Central memory CD8-positive, alpha-beta T cell (primary cell): ENCODE data around the gene TPX2.

ENCODE experiments used
- ATAC-seq: fragments of 150-1000 bp; cut with Tn5 transposase; replicated peaks from 2 replicates; pipeline ENCODE4 v1.10.0; 2022; ENCODE audit warnings: mild to moderate bottlenecking, moderate FRiP score, moderate number of reproducible peaks; ENCODE audit not compliant: poor library complexity, severe bottlenecking; ENCODE audit errors: extremely low read depth
- DNase-seq, 2 donors: peaks; one replicate each; pipeline ENCODE4 v3.0.0; 2021; ENCODE audit warnings: low spot score in 2 of 2
- H3K27ac Mint-ChIP-seq: one replicate; pipeline ENCODE4 v1.8.0; 2022; ENCODE audit warnings: low read depth, mild to moderate bottlenecking, moderate library complexity, mixed read lengths
- H3K27me3 Mint-ChIP-seq: one replicate; pipeline ENCODE4 v1.8.0; 2022; ENCODE audit warnings: mixed read lengths
- H3K36me3 Mint-ChIP-seq: one replicate; pipeline ENCODE4 v1.8.0; 2022; ENCODE audit warnings: mild to moderate bottlenecking, moderate library complexity, mixed read lengths; ENCODE audit not compliant: insufficient read depth
- H3K4me1 Mint-ChIP-seq: one replicate; pipeline ENCODE4 v1.8.0; 2022; ENCODE audit warnings: mixed read lengths
- H3K4me3 Mint-ChIP-seq: one replicate; pipeline ENCODE4 v1.8.0; 2022; ENCODE audit warnings: mild to moderate bottlenecking, moderate library complexity, mixed read lengths
- H3K9me3 Mint-ChIP-seq: one replicate; pipeline ENCODE4 v1.8.0; 2022; ENCODE audit warnings: mixed read lengths

TPX2 gene

DNA sequence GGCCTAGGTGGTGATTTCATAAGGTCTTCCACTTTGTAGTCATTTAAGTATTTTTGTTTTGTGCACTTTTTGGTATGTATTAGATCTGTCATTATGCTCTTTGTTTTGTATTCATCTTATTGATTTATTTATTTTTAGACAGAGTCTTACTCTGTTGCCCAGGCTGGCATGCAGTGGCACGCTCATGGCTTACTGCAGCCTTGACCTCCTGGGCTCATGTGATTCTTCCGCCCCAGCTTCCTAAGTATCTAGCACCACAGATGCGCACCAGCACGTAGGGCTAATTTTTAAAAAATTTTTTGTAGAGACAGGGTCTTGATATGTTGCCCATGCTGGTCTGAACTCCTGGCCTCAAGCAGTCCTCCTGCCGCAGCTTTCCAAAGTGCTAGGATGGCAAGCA lies 30.6 kb downstream of the TPX2 start:
- Mint-ChIP-seq H3K27ac (peak overlapping the region; percentile 71), H3K27me3 (no peaks in the 10 kb centered on the region), H3K9me3 (no peaks in the 10 kb centered on the region), H3K36me3 (peaks cover 8% of the 10 kb centered on the region), H3K4me1 (peaks cover 8% of the 10 kb centered on the region), H3K4me3 (no peak overlapping the region)
- ATAC-seq = no peak
- DNase-seq = no peak

DNA sequence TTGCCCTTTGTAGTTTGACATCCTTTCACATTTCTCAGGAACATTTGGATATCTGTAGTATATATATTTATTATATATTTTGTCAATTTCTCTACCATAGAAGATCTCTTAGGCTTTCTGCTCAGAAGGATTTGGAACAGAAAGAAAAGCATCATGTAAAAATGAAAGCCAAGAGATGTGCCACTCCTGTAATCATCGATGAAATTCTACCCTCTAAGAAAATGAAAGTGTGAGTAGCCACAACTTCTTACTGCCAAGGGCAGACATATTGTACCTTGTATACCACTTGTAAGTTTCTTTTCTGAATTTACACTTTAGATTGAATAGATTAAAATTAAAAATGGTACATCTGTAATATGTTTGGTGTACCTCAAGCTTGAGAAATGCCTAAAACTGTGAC lies 31.2 kb downstream of the TPX2 start:
- no peak for DNase-seq
- H3K36me3 Mint-ChIP-seq = peaks cover 8% of the 10 kb centered on the region
- H3K27me3 Mint-ChIP-seq = no peaks in the 10 kb centered on the region
- no peaks in the 10 kb centered on the region for H3K9me3 Mint-ChIP-seq
- H3K27ac Mint-ChIP-seq = peak overlapping the region; percentile 71
- ATAC-seq = peak; percentile 64
- H3K4me3 Mint-ChIP-seq = peak overlapping the region; percentile 31
- H3K4me1 Mint-ChIP-seq = peaks cover 8% of the 10 kb centered on the region

DNA sequence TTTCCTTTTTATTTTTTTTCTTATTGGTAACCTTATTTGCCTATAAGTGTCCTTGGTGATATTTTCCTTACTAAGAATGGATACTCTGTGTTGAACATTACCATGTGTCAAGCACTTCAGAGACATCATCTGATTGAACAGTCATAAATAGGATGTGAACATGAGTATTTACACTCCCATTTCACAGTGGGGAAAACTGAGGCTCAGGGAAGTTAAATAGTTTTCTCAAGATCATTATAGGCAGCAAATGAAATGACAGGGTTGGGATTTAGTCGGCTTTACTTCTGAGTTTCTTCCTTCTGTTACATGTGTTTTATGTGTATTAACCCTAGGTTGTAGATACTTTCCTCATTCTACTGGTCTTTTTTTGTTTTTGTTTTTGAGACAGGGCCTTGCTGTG lies 35.3 kb downstream of the TPX2 start:
- no peaks in the 10 kb centered on the region for H3K9me3 Mint-ChIP-seq
- no peak for ATAC-seq

DNA sequence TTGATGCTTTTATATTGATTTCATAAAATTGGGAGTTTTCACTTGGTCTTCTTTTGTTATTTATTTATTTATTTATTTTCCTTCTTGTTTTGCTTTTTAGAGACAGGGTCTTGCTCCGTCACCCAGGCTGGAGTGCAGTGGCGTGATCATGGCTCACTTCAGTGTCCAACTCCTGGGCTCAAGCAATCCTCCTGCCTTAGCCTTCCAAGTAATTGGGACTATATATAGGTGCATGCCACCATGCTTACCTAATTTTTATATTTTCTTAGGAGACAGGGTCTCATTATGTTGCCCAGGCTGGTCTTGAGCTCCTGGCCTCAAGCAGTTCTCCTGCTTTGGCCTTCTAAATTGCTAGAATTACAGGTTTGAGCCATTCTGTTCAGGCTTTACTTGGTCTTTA lies 41.7 kb downstream of the TPX2 start:
- Mint-ChIP-seq H3K27me3 (no peaks in the 10 kb centered on the region), H3K4me3 (no peak overlapping the region), H3K4me1 (no peaks in the 10 kb centered on the region), H3K9me3 (no peaks in the 10 kb centered on the region), H3K27ac (no peak overlapping the region), H3K36me3 (peaks cover 5% of the 10 kb centered on the region)
- ATAC-seq = no peak
- no peak for DNase-seq

More for the DNA sequence above, 35.3 kb downstream of the TPX2 start:
- no peak overlapping the region for H3K27ac Mint-ChIP-seq
- no peak overlapping the region for H3K4me3 Mint-ChIP-seq
- peaks cover 6% of the 10 kb centered on the region for H3K36me3 Mint-ChIP-seq
- H3K27me3 Mint-ChIP-seq = no peaks in the 10 kb centered on the region
- no peak for DNase-seq
- H3K4me1 Mint-ChIP-seq = peaks cover 8% of the 10 kb centered on the region

DNA sequence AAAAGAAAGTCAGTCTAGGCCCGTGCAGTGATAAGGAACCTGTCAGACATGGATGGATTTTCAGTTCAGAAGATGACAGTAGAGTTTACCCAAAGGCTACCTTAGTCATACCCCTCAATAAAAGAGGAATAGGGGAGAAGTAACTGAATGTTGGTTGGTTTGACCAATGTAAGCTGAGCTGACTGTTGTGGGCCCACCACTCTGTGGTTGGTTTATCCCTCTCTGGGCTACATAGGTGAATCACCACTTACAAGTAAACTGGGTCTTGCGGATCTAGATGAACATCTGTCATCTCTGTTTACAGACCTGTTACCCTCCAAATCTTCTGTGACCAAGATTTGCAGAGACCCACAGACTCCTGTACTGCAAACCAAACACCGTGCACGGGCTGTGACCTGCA lies 42.9 kb downstream of the TPX2 start:
- no peaks in the 10 kb centered on the region for H3K27me3 Mint-ChIP-seq

DNA sequence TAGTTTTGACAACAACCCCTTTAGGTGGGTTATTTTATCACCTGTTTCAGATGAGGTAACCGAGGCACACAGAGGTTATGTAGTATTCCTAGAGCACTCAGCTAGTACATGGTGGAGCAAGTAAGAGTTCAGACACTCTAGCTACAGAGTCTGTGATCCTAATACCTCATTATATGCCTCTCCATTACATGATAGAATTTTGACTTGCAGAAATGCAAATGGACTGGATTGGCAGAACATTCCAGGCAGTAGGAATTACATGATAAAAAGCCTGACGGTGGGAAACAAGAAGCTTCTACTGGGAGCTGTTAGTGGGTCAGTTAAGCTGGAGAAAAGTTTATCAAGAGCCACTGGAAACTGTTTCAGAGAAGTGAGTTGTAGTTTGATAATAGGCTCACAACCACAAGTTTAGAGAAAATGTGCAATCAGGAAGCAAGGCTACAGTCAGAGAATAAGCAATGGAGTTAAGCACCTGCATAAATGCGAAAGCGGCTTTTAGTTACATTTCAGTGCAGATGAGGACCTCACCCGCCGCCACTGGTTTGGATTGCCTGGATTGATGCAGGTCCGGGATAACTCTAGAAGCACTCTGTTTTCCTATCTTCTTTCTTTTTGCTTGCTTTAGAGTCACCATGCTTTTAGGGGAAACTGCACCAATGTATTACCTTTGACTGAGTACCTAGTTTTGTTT lies 45.4 kb downstream of the TPX2 start:
- Mint-ChIP-seq H3K9me3 (no peaks in the 10 kb centered on the region), H3K36me3 (peaks cover 3% of the 10 kb centered on the region), H3K27me3 (no peaks in the 10 kb centered on the region), H3K4me1 (no peaks in the 10 kb centered on the region), H3K27ac (no peak overlapping the region), H3K4me3 (no peak overlapping the region)
- ATAC-seq = no peak
- DNase-seq = no peak

More for the DNA sequence above, 42.9 kb downstream of the TPX2 start:
- H3K9me3 Mint-ChIP-seq = no peaks in the 10 kb centered on the region
- no peaks in the 10 kb centered on the region for H3K4me1 Mint-ChIP-seq
- no peak overlapping the region for H3K4me3 Mint-ChIP-seq
- no peak for DNase-seq
- H3K27ac Mint-ChIP-seq = no peak overlapping the region
- H3K36me3 Mint-ChIP-seq = peaks cover 4% of the 10 kb centered on the region
- ATAC-seq = no peak

DNA sequence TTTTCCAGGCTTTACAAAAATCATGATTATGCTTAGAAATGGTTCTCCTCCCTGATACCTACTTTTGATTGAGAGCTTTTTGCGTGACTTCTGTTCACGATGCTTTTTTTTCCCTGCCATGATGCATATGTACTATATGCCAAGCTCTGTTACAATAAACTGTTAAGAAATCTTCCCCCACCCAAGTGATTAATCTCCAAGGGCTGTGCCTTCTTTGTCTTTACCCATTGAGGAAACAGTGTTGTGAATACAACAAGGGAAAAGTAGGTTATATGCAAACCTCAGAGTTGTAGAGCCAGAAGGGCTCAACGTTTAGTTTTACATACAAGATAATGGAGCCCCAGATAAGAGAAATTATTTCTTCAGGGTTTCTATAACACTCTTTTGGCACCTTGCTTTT lies 46.0 kb downstream of the TPX2 start:
- Mint-ChIP-seq H3K4me3 (no peak overlapping the region), H3K4me1 (no peaks in the 10 kb centered on the region), H3K9me3 (no peaks in the 10 kb centered on the region), H3K27me3 (no peaks in the 10 kb centered on the region), H3K36me3 (peaks cover 2% of the 10 kb centered on the region), H3K27ac (no peak overlapping the region)
- ATAC-seq = no peak
- DNase-seq = no peak

DNA sequence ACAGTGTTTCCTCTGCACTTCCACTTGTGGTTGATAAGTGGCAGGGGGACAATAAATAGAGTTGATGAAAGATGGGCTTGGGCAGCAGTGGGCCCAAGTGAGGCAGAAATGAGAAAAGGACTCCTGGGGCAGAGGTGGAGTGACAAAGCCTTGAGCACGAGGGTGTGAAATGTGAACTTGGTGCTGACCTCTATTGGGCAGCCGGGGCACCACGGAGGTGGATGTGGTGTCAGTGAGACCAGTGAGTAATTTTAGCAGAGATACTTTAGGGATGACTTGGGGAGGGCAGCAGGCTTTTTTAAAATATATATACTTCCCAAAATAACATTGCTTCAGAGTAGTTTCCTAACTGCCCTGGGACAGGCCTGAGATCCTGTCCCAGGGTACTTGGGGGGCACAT lies 49.5 kb downstream of the TPX2 start:
- Mint-ChIP-seq H3K4me3 (no peak overlapping the region), H3K36me3 (peaks cover 2% of the 10 kb centered on the region), H3K9me3 (no peaks in the 10 kb centered on the region), H3K27ac (no peak overlapping the region), H3K27me3 (no peaks in the 10 kb centered on the region), H3K4me1 (no peaks in the 10 kb centered on the region)
- DNase-seq (no peak), ATAC-seq (no peak)

DNA sequence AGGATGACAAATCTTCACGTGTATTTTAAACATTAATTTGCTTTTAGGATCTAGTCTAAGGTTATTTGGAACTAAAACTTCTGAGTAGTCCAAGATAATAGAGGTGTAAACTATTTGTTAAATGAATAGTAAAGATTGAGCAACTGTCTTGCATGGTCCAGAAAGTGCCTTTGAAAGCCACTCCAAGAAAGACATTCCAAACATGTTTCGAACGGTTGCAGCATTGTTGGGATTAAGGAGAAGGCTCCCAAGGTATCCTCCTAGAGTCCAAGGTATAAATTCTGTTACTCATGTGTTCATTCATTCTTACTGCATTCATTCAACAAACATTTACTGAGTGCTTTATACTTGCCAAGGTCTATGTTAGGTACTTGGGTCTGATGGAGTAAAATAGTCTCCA lies 51.3 kb downstream of the TPX2 start:
- H3K4me1 Mint-ChIP-seq = no peaks in the 10 kb centered on the region
- no peak for ATAC-seq
- H3K27ac Mint-ChIP-seq = no peak overlapping the region
- DNase-seq = no peak
- H3K4me3 Mint-ChIP-seq = no peak overlapping the region
- H3K36me3 Mint-ChIP-seq = peaks cover 3% of the 10 kb centered on the region
- no peaks in the 10 kb centered on the region for H3K27me3 Mint-ChIP-seq
- no peaks in the 10 kb centered on the region for H3K9me3 Mint-ChIP-seq

DNA sequence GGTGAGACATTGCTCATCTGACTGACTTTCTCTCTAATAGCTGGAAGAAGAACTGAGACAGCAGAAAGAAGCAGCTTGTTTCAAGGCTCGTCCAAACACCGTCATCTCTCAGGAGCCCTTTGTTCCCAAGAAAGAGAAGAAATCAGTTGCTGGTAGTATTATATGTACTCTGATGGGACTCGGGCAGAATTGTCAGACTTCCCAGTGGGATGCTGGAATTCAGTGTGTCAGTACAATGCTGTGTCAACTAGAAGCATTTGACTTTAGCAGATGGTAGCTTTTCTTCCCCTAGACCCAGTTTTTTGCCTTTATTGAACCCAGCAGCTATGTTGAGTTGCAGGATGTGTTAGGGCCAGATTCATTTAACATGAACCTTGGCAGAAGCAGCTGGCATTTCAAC lies 58.3 kb downstream of the TPX2 start:
- Mint-ChIP-seq H3K27ac (no peak overlapping the region), H3K27me3 (no peaks in the 10 kb centered on the region), H3K36me3 (peaks cover 4% of the 10 kb centered on the region), H3K4me3 (no peak overlapping the region), H3K4me1 (no peaks in the 10 kb centered on the region), H3K9me3 (no peaks in the 10 kb centered on the region)
- ATAC-seq (no peak), DNase-seq (no peak)

DNA sequence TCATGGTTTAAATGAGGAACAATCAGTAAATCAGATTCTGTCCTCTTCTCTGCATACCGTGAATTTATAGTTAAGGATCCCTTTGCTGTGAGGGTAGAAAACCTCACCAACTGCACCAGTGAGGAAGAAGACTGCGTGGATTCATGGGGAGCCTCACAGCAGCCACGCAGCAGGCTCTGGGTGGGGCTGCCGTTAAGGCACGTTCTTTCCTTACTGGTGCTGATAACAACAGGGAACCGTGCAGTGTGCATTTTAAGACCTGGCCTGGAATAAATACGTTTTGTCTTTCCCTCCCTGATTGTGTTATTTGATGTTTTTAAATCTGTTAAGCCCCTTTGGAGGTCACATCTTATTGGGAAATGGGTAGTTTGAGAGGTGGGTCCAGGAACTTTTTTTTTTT lies 62.4 kb downstream of the TPX2 start:
- H3K36me3 Mint-ChIP-seq = peaks cover 4% of the 10 kb centered on the region
- peaks cover 11% of the 10 kb centered on the region for H3K4me1 Mint-ChIP-seq
- H3K27ac Mint-ChIP-seq = no peak overlapping the region
- H3K4me3 Mint-ChIP-seq = no peak overlapping the region
- no peaks in the 10 kb centered on the region for H3K9me3 Mint-ChIP-seq
- no peak for DNase-seq
- no peaks in the 10 kb centered on the region for H3K27me3 Mint-ChIP-seq
- ATAC-seq = no peak

DNA sequence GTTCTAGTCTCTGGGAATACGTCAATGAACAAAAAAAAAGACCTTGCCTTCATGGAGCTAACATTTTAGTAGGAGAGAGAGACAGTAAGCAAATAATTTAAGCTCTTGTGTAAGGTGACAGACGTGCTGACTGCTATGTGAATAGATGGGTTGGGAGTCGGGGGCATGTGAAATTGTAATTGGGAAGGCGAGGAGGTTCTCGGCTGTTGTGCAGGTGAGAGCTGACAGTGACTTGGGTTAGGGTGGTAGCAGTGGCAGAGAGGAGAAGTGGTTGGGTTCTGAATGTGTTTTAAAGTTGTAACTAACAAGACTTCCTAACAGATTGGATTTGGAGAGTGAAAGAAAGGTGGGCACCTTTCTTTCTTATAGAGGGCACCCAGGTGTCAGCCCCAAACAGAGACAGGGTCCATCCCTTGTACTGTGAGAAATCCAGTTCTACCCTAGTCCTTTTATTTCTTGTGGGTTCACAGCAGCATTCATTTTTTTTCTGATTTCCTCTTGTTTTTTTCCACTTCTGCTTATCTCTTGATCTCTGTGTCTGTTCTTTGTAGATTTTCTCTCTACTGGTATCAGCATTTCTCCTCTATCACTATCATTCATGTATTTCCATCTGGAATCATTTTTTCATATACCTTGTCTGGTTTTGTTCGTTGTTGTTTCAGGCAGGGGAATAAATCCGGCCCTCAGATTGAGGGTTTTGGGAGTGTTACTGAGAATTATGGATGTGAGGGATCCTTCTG lies 64.6 kb downstream of the TPX2 start:
- H3K4me3 Mint-ChIP-seq = no peak overlapping the region
- H3K9me3 Mint-ChIP-seq = no peaks in the 10 kb centered on the region
- peaks cover 4% of the 10 kb centered on the region for H3K36me3 Mint-ChIP-seq
- H3K27me3 Mint-ChIP-seq = no peaks in the 10 kb centered on the region
- H3K4me1 Mint-ChIP-seq = peaks cover 11% of the 10 kb centered on the region
- peak overlapping the region; percentile 20 for H3K27ac Mint-ChIP-seq
- ATAC-seq (no peak), DNase-seq (no peak)

DNA sequence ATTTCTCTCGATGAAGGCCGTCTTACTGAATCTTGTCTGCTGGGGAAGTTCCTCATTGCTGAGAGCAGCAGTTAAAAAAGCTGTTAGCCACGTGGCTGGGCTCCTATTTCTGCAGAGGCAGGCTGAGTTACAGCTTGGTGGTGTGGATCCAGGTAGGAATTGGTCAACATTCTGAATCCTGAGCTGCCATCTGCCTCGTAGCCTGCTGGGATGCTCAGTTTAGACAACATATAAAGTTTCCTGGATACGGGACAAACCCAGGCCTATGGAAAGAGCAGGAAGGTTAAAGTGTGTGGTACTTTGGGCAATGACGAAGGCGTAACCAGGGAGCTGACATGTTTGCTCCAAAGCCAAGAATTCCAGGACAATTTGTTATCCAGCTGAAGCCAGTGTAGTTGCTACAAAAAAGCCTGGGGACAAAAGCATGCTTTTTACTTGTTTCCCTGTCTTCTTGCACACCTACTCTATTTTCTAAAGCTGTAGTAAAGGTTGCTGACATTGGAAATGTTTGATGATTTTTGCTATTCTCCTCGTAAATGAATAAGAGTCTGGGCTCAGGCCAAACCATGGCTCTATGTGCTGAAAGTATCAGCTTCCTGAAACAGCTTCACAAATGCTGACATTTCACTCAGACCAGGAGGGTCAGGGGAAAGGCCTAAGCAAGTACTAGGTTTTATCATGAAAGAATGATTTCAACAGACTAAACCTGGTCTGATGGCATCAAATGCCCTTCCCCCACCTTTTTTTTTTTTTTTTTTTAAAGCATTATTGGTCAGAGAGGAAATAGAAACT lies 67.7 kb downstream of the TPX2 start:
- Mint-ChIP-seq H3K9me3 (no peaks in the 10 kb centered on the region), H3K27ac (no peak overlapping the region), H3K27me3 (no peaks in the 10 kb centered on the region), H3K36me3 (peaks cover 4% of the 10 kb centered on the region), H3K4me1 (peaks cover 11% of the 10 kb centered on the region), H3K4me3 (no peak overlapping the region)
- no peak for ATAC-seq
- no peak for DNase-seq
